HuH-7 (cell line): ENCODE results near the gene TUBA4B.

Experiments
- DNase-seq: peaks from one replicate; pipeline ENCODE4 v3.0.0; 2011; ENCODE audit warnings: low spot score

Gene TUBA4B

GRCh38 chr2:219218732-219219701, 34.0 kb upstream of the TUBA4B start, which contains the start of gene ABCB6:
Gene ABCB6 (minus strand): TSS chr2:219218958. CDS start chr2:219218673, 285 bp downstream.
- DNase-seq, result peak; percentile 98

DNA sequence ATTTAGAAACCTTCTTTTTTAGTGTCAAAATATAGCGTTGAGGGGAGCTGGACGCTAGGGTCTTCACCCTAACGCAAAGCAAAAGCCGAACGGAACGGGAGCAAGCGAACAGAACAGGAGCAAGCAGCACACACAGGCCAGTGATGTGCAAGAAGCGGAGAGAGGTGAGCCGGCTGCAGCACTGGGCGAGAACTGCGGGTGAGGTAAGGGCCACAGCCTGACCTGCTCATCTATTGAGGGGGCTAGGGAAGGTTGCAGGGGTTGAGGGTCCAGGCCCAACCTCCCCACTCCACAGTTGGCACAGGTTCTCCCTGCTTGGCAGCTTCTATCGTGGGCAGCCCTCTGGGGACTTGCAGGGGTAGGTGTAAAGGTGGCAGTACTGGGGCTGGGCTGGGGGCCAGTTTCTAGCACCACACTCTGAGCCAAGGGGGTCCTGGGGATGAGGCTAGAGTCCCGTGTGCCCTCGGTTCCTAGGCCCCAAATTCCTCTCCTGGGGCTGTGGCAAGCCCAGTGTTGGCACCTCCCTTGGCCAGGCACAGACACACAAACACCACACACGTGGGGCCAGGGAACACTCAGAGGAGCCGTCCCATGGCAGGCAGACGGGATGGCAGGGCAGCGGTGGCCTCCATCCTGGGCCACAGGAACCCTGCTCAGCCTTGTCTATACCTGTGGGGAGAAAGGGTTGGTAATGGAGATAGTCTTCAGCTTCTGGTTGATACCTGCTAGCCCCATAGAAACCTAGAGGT, 33.1 kb upstream of the TUBA4B start:
- no peak for DNase-seq

GRCh38 chr2:219220652-219221402, 32.2 kb upstream of the TUBA4B start:
- no peak for DNase-seq

GRCh38 chr2:219221957-219222518, 31.0 kb upstream of the TUBA4B start:
- DNase-seq, result no peak

DNA sequence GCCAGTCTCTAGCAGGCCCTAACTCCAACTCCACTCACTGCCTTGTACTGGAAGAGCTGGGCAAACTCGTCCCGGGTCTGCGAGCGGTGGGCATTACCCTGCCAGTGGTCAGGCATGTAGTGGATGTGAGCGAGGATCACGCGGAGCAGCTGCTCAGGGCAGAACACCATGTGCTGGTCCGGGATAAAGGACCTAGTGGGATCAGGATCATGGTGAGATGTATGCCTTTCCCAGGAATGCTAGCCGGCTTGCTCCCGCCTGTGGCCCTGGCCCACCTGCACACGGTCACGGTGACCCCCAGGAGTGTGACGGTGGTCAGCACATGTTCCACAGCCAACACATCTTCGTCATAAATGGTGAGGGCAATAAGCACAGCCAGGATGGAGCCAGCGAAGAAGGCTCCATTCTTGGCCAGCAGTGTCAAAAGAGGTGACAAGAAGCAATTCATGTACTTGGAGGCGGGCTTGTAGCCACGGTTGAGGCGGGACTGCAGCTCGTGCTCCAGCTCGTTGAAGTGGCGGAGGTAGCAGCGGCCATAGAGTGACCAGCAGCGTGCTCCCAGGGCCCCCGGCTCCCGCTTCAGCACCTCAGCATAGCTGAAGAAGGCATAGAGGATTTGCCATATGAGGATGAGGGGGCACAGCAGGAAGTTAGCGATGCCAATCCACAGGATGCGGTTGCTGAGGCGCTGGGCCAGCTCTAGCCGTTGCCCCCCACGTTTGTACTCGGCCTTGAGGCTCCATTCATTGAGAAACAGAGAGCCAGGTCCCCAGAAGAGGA, 29.0 kb upstream of the TUBA4B start:
- DNase-seq, result no peak

- DNase-seq, result no peak
These were observed 27.7 kb upstream of the TUBA4B start for GRCh38 chr2:219225350-219225749.

- DNase-seq, result no peak
These were observed 24.8 kb upstream of the TUBA4B start for GRCh38 chr2:219228041-219228910.

DNA sequence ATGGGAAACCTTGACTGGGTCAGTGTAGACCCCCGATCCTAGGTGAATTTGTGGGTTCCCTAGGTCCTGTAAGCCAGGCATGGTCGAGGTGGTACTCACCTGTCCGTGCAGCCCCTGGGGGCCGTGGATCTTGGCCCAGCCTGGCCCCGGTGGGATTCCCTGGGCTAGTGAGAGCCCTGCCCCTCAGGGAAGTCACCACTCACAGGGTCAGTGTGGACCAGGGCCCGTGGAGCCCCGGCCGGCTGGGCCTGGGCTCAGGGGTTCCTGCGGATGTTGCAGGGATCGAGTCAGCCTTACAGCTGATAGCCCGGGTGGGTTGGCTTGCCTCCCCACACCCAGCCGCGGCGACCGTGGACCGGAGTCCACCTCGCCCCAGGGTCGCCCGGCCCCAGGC, 24.1 kb upstream of the TUBA4B start:
- no peak for DNase-seq

DNA sequence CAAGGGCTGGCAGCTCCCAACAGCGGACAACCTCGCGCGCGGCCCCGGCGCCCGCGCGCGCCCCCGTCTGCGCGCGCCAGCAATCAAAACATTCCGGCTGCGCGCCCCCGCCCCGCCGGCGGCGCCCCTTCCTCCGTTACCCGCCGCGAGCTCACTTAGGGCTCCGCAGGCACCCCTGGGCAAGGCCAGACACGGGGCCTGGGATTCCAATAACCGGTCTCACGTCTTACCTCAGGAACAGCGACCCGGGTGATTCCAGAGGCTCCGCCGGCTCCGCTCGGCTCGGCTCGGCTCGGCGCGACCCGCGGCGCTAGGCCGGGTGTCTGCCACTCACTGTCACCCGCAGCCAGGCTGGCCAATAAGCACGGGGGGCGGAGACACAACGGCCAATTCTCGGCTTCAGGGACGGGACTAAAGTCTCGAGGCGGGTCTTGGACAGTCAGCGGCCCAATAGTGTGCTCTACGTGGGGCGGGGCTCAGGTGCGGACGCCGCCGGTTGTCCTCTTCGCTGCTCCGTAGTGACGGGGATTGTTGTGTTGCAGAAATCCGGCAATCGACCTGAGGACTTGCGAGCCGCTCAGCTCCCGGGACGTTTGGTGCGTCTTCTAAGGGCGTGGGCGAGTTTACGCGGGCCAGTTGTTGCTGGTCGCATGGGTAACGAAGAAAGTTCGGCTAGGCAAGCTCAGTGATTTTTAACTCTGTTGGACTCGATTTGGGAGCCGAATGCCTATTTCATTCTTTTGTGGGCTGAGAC, 23.6 kb upstream of the TUBA4B start, which contains the start of the genes ANKZF1 and ATG9A:
TSS of gene ANKZF1 (plus strand) at position 502 of the 754 bp plus-strand sequence. CDS start 452 bp downstream, outside the sequence.
TSS of gene ATG9A (minus strand) at position 332 of the 754 bp plus-strand sequence. CDS start 1,612 bp downstream, outside the sequence.
- peak; percentile 99 for DNase-seq

DNA sequence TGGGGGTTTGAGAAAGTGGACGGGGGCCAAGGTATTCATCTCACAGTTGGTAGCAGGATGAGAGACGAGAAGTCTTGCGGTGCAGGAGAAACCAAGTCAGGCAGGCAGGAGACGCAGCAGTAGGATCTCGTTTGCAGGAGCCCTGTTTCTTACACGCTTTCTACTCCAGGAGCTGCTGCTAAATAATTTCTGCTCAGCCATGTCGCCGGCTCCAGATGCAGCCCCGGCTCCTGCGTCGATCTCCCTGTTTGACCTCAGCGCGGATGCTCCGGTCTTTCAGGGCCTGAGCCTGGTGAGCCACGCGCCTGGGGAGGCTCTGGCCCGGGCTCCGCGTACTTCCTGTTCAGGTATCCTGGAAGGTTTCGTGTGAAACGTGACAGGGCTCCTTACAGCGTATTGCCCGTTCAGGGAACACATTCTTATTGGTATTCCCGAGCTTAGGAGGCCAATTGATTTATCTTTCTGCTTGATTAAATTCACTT, 22.9 kb upstream of the TUBA4B start:
- DNase-seq, result peak; percentile 44

- no peak for DNase-seq
These were observed 18.7 kb upstream of the TUBA4B start for GRCh38 chr2:219234331-219234730.

DNA sequence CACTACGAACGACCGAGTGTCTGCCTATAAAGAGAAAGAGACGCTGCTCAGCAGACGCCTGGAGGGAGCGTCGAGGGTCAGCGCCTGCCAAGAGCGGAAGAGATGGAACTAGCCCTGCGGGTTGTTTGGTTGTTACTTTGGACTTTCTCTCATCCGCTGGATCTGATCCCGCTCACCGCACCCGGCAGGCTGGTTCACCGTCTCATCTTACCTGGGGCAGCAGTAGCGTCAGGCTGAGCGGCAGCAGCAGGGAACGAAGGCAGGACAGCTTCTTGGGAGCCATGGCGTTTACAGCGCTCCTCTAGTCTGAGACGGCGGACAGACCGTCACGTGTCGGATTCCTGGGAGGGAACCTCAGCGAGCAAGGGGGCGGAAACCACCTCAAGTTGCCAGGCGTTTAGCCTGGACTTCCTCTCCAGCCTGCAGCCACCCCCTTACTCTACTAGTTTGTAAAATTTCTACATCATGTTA, 9.7 kb upstream of the TUBA4B start:
- DNase-seq, result no peak

DNA sequence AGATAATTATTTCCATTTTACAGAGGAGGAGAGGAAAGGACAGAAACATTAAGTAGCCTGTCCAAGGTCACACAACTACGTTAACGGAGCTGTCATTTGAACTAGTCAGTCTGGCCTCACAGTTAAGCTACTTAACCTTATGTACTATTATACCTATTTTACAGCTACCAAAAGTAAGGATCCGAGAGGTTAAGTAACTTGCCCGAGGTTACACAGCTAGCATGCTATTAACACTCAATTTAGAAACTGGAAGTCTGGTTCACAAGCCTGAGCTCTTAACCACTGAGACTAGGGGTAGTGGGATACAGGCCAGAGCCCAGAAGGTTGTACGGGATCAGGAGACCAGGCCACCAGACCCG, 8.3 kb upstream of the TUBA4B start:
- DNase-seq, result no peak

GRCh38 chr2:219245148-219245898, 7.7 kb upstream of the TUBA4B start, which contains the start of the genes GLB1L and STK16:
Gene GLB1L (minus strand): TSS chr2:219245444. CDS start chr2:219243573, 1,871 bp downstream.
Gene STK16 (plus strand): TSS chr2:219245479. CDS start chr2:219246000, 521 bp downstream.
- peak; percentile 94 for DNase-seq

GRCh38 chr2:219245899-219246230, 7.2 kb upstream of the TUBA4B start:
- DNase-seq, result no peak

- DNase-seq, result no peak
These were observed 6.5 kb upstream of the TUBA4B start for GRCh38 chr2:219246559-219246958.

GRCh38 chr2:219247678-219248642, 5.1 kb upstream of the TUBA4B start:
- no peak for DNase-seq
